CD4-positive, alpha-beta T cell (primary cell): ENCODE results near the gene RIPOR3. TPM values are rescaled to one million over a fixed set of nuclear protein-coding genes. Genes with fewer than 3 reads are reported as not detected.

Experiments
- ATAC-seq: fragments of 200-7000 bp; cut with Tn5 transposase; one replicate; pipeline ENCODE4 v1.10.0; 2022; ENCODE audit warnings: mild to moderate bottlenecking; ENCODE audit not compliant: poor library complexity
- CTCF ChIA-PET: fragments of 350-600 bp; sonication (Branson Sonifier 250); formaldehyde crosslinking; loops from one replicate; lab custom pipeline; 2021; ENCODE audit warnings: antibody characterized with exemption, inconsistent platforms; lab: Charles Lee
- POLR2A ChIA-PET: fragments of 350-600 bp; sonication (Branson Sonifier 250); formaldehyde crosslinking; loops from one replicate; lab custom pipeline; 2021; ENCODE audit warnings: antibody characterized with exemption, inconsistent platforms; lab: Charles Lee
- DNase-seq, 14 experiments: peaks; one replicate each; pipeline ENCODE4 v3.0.0-alpha.2; 2013 to 2020; ENCODE audit warnings: mixed read lengths in 2 of 14
- H3K27ac ChIP-seq, 2 donors: one replicate each; pipeline versions ENCODE4 v1.5.1 to v1.7.0; 2013; ENCODE audit warnings: low read length in 2 of 2, low read depth in 1 of 2, mild to moderate bottlenecking in 1 of 2
- H3K27me3 ChIP-seq, 2 experiments: 1 replicate in 1 of 2; 2 replicates in 1 of 2; pipeline versions ENCODE4 v1.6.1 to v1.7.0; 2013; ENCODE audit warnings: low read length in 2 of 2, control low read depth in 1 of 2, mild to moderate bottlenecking in 1 of 2, moderate library complexity in 1 of 2; ENCODE audit not compliant: insufficient read depth in 2 of 2, control insufficient read depth in 1 of 2
- H3K36me3 ChIP-seq: one replicate; pipeline ENCODE4 v1.6.1; 2013; ENCODE audit warnings: low read length, control low read depth; ENCODE audit not compliant: insufficient read depth
- H3K4me1 ChIP-seq: one replicate; pipeline ENCODE4 v1.6.1; 2013; ENCODE audit warnings: low read length, control low read depth; ENCODE audit not compliant: insufficient read depth
- H3K4me3 ChIP-seq: one replicate; pipeline ENCODE4 v1.5.1; 2013; ENCODE audit warnings: mild to moderate bottlenecking, low read length, moderate library complexity
- H3K9me3 ChIP-seq, 2 experiments: 1 replicate in 1 of 2; 2 replicates in 1 of 2; pipeline versions ENCODE4 v1.6.1 to v1.7.0; 2013; ENCODE audit warnings: low read length in 2 of 2, mild to moderate bottlenecking in 2 of 2, control low read depth in 1 of 2, moderate library complexity in 1 of 2; ENCODE audit not compliant: control insufficient read depth in 1 of 2, insufficient read depth in 1 of 2
- H3K27ac Mint-ChIP-seq: one replicate; pipeline ENCODE4 v1.8.0; 2020; ENCODE audit warnings: mixed read lengths
- H3K27me3 Mint-ChIP-seq: one replicate; pipeline ENCODE4 v1.8.0; 2021; ENCODE audit warnings: mixed read lengths
- H3K36me3 Mint-ChIP-seq: one replicate; pipeline ENCODE4 v1.8.0; 2021; ENCODE audit warnings: low read depth, mixed read lengths
- H3K4me1 Mint-ChIP-seq: one replicate; pipeline ENCODE4 v1.8.0; 2021; ENCODE audit warnings: low read depth, mixed read lengths
- H3K4me3 Mint-ChIP-seq: one replicate; pipeline ENCODE4 v1.8.0; 2020; ENCODE audit warnings: mild to moderate bottlenecking, mixed read lengths
- H3K9me3 Mint-ChIP-seq: one replicate; pipeline ENCODE4 v1.8.0; 2020; ENCODE audit warnings: mixed read lengths
- intact Hi-C, 2 experiments: fragments of 100-400 bp; cut with DNase I in 1 of 2; cut with micrococcal nuclease in 1 of 2; formaldehyde crosslinking; loops; one replicate each; pipeline versions ENCODE4 v1.15.1 to v1.9.0; 2023 to 2025; cut with DNase I, micrococcal nuclease
- total RNA-seq, 174 experiments: library from RNA in 2 of 174; stranded (reverse) in 2 of 174; gene quantifications; one replicate each; pipeline ENCODE4 v1.2.3 and lab custom pipeline; 2021 to 2026
- TF ChIP-seq, protein P1 (sequence below): fragments of 200-600 bp; IDR thresholded peaks from one replicate; pipeline ENCODE4 v1.8.0; 2022; ENCODE audit warnings: antibody characterized with exemption, mild to moderate bottlenecking

Gene RIPOR3
- total RNA-seq, 2 experiments from 2014 or later = not detected

GRCh38 chr20:50565383-50565782, 126.0 kb downstream of the RIPOR3 start:
- H3K27ac ChIP-seq = no peak overlapping the region
- no peaks in the 10 kb centered on the region for H3K27me3 ChIP-seq
- peaks cover 94% of the 10 kb centered on the region for H3K36me3 Mint-ChIP-seq
- intact Hi-C loops = no loop called here
- DNase-seq = no peak
- ChIA-PET POLR2A (no interaction called here), CTCF (no interaction called here)
- H3K4me3 ChIP-seq = no peak overlapping the region
- H3K9me3 ChIP-seq = no peaks in the 10 kb centered on the region
- H3K36me3 ChIP-seq = peaks cover 75% of the 10 kb centered on the region
- H3K27ac Mint-ChIP-seq = peak overlapping the region; percentile 61
- H3K4me1 Mint-ChIP-seq = peaks cover 66% of the 10 kb centered on the region
- TF ChIP-seq, protein P1, sequence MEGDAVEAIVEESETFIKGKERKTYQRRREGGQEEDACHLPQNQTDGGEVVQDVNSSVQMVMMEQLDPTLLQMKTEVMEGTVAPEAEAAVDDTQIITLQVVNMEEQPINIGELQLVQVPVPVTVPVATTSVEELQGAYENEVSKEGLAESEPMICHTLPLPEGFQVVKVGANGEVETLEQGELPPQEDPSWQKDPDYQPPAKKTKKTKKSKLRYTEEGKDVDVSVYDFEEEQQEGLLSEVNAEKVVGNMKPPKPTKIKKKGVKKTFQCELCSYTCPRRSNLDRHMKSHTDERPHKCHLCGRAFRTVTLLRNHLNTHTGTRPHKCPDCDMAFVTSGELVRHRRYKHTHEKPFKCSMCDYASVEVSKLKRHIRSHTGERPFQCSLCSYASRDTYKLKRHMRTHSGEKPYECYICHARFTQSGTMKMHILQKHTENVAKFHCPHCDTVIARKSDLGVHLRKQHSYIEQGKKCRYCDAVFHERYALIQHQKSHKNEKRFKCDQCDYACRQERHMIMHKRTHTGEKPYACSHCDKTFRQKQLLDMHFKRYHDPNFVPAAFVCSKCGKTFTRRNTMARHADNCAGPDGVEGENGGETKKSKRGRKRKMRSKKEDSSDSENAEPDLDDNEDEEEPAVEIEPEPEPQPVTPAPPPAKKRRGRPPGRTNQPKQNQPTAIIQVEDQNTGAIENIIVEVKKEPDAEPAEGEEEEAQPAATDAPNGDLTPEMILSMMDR = no peak
- H3K27me3 Mint-ChIP-seq = no peaks in the 10 kb centered on the region
- H3K9me3 Mint-ChIP-seq = no peaks in the 10 kb centered on the region
- peaks cover 37% of the 10 kb centered on the region for H3K4me1 ChIP-seq
- ATAC-seq = no peak
- H3K4me3 Mint-ChIP-seq = no peak overlapping the region

DNA sequence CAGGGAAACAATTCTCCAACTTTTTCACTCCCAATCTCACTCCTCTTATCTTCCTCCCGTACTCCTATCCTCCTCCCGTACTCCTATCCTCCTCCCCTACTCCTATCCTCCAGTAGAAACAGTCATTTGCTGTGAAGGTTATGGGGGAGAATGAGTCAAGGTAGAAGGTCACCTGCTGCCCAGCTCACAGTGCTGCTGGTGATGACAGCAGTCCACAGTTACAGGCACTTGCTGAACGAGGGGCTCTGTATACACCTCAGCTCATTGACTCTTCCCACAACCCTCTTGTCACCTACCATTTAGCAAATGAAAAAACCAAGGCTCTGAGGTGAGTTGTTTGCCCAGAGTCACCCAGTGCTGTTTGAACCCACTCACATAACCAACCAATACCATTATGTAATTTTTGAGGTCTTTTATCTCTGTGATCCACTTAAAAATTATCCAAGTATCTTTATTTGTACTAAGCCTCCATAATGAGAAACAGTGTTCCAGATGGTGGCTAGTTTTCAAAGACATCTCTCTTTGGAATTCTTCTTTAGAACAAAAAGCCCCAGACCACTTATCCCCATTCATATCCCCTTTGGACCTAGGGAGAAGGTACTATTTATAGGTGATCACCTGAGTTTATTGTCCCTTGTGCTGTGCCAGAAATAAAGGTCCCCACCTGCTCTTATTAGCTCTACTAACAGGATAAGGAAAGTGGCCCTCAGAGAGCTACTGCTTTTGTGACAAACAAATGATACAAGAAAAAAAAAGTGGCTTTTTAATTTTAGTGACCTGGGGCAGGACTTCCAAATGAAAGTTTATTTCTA, 128.0 kb downstream of the RIPOR3 start:
- intact Hi-C loops = no loop called here
- H3K27ac Mint-ChIP-seq = peak overlapping the region; percentile 31
- peaks cover 66% of the 10 kb centered on the region for H3K36me3 ChIP-seq
- no peaks in the 10 kb centered on the region for H3K9me3 ChIP-seq
- no peak overlapping the region for H3K27ac ChIP-seq
- ATAC-seq = no peak
- no peak overlapping the region for H3K4me3 ChIP-seq
- ChIA-PET POLR2A (interaction anchor here (1.1 kb wide), 1 partner anchor 53 kb away, joined by 3 read pairs; the partner anchor contains the start of gene PTPN1), CTCF (no interaction called here)
- no peak overlapping the region for H3K4me3 Mint-ChIP-seq
- H3K27me3 ChIP-seq = no peaks in the 10 kb centered on the region
- peaks cover 84% of the 10 kb centered on the region for H3K36me3 Mint-ChIP-seq
- TF ChIP-seq, protein P1 = no peak
- no peak for DNase-seq
- H3K27me3 Mint-ChIP-seq = no peaks in the 10 kb centered on the region
- no peaks in the 10 kb centered on the region for H3K9me3 Mint-ChIP-seq
- H3K4me1 Mint-ChIP-seq = peaks cover 62% of the 10 kb centered on the region
- peaks cover 25% of the 10 kb centered on the region for H3K4me1 ChIP-seq

GRCh38 chr20:50562262-50562701, 129.1 kb downstream of the RIPOR3 start:
- peaks cover 80% of the 10 kb centered on the region for H3K36me3 Mint-ChIP-seq
- H3K4me1 Mint-ChIP-seq = peaks cover 63% of the 10 kb centered on the region
- peak overlapping the region; percentile 40 for H3K27ac Mint-ChIP-seq
- Histone ChIP-seq H3K4me1 (peaks cover 30% of the 10 kb centered on the region), H3K4me3 (no peak overlapping the region), H3K9me3 (no peaks in the 10 kb centered on the region), H3K27ac (no peak overlapping the region), H3K27me3 (no peaks in the 10 kb centered on the region), H3K36me3 (peaks cover 60% of the 10 kb centered on the region)
- POLR2A ChIA-PET = interaction anchor here (1.1 kb wide), 1 partner anchor 52 kb away, joined by 3 read pairs; the partner anchor contains the start of gene PTPN1
- no peak for ATAC-seq
- no peaks in the 10 kb centered on the region for H3K27me3 Mint-ChIP-seq
- H3K4me3 Mint-ChIP-seq = no peak overlapping the region
- DNase-seq = no peak
- intact Hi-C loops = no loop called here
- TF ChIP-seq, protein P1 = no peak
- CTCF ChIA-PET = interaction anchor here (0.7 kb wide), 1 partner anchor 49 kb away, joined by 3 read pairs; no protein-coding TSS in a partner anchor
- H3K9me3 Mint-ChIP-seq = no peaks in the 10 kb centered on the region
